ENCODE data around the gene MFN1.

Gene MFN1

DNA sequence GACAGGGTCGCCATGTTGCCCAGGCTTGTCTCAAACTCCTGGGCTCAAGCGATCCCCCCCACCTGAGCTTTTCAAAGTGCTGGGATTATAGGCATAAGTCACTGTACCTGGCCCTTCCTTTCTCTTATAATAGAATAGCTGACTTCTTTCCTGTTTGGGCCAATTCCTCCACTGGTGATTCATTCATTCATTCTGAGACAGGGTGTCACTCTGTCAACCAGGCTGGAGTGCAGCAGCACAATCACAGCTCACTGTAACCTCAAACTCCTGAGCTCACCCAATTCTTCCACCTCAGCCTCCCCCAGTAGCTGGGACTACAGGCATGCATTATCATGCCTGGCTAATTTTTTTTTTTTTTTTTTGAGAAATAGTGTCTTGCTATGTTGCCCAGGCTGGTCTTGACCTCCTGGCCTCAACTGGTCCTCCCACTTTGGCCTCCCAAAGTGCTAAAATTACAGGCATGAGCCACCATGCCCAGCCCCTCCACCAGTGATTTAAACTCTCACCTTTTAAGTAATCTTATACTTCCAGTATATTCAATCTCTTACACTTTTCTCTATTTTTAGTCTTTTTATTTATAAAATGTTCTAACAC lies 82.9 kb downstream of the MFN1 start:
- DNase-seq (ENCODE audit: low read depth), result no peak

DNA sequence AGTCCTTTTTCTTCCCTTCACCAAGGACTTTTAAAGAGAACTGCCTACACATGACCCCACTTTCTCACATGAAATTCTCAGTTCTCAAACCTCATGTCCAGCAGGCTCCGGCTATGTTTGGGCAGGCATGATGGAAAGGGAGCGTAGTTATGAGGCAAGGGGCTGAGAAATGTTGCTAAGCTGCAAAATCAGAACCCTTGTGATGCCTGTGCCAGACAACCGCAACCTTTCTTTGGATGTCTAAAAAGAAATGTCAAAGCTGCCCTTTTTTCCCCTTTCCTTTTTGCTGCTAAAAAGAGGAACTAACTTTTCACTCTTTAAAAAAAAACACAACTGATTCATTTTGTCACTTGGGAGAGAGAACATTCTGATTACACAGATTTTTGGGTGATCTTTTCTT lies 84.5 kb downstream of the MFN1 start:
- DNase-seq (ENCODE audit: low read depth), result no peak

DNA sequence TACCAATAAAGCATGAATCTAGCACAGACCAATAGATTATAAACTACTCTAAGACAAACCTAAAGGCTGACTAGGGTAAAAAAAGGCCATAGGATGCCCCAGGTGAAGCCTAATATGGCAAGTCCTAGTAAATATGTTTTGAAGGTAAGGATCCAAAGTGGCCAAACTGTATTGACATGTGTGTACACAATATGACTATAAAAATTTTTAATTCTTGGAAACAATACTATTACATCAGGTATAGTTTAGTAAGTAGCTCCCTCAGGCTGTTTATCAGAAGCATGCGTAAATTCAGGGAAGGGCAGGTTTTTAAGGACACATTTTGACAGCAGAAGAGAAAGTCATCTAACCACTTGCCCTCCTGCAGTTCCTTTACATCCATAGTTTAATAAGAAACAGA lies 84.9 kb downstream of the MFN1 start:
- DNase-seq (ENCODE audit: low read depth), result no peak

DNA sequence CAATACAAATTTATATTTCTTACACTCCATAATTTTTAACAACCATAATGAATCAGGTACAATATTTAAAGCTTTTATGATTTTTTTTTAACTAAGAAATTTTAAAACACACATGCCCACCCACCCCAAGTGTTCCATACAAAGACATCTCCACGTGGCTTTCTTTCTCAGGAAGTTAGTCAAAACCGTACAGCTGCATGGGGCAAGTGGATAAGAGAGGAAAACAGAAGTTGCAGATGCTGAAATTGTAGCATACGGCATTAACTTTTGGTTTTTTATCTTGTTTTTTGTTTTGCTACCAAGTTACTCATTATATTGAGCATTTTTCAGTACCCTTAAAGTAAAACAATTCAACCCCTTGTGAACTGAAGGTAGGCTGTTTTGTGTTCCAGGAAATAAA lies 89.0 kb downstream of the MFN1 start:
- no peak for DNase-seq (ENCODE audit: low read depth)

DNA sequence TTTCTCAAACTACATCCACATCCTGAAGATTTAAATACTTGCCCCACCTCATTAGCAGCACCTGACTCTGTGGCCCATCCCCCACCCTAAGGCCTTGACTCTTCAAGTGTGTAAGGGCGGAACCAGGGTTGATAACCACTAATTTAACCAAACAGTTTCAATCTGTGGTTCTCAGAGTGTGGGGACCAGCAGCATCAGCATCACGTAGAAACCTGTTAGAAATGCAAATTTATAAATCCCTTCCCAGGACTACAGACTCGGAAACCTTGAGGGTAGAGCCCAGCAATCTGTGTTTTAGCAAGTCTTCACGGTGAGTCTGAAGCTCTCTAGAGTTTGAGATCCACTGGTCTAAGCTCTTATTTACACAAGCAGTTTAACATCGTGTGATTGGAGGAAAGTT lies 91.3 kb downstream of the MFN1 start:
- no peak for DNase-seq (ENCODE audit: low read depth)

Data from activated T-helper 9 cell treated with anti-CD3 and anti-CD28 coated beads, Interleukin-2, amount 50 U/mL, for 16 hours (primary cell).